C4-2B (cell line): ENCODE measurements around the gene ANKRD13A.

ENCODE experiments used
- ZFX ChIP-seq: fragments of 450-650 bp; IDR thresholded peaks from 2 replicates; pipeline ENCODE4 v1.6.1; 2017
- TF ChIP-seq, protein P1 (sequence below): fragments of 450-650 bp; conservative IDR thresholded peaks from 2 replicates; pipeline ENCODE4 v1.5.1; 2017; ENCODE audit warnings: mild to moderate bottlenecking

DNA sequence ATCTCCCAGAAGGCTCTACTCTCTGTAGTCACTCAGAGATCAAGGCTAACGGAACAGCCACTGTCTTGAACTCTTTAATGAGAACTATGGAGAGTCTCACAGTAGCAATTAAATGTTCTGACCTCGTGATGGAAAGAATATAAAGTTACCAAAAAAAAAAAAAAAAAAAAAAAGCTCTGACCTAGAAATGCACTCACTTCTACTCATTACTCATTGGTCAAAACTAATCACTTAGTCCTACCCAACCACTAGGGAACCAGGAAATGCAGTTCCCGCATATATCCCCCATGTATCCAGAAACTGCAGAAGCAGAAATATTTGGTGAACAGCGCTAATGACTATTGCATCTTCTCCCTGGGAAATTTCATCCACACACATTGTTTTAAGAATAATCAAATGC lies 78.6 kb downstream of the ANKRD13A start:
- TF ChIP-seq, protein P1, sequence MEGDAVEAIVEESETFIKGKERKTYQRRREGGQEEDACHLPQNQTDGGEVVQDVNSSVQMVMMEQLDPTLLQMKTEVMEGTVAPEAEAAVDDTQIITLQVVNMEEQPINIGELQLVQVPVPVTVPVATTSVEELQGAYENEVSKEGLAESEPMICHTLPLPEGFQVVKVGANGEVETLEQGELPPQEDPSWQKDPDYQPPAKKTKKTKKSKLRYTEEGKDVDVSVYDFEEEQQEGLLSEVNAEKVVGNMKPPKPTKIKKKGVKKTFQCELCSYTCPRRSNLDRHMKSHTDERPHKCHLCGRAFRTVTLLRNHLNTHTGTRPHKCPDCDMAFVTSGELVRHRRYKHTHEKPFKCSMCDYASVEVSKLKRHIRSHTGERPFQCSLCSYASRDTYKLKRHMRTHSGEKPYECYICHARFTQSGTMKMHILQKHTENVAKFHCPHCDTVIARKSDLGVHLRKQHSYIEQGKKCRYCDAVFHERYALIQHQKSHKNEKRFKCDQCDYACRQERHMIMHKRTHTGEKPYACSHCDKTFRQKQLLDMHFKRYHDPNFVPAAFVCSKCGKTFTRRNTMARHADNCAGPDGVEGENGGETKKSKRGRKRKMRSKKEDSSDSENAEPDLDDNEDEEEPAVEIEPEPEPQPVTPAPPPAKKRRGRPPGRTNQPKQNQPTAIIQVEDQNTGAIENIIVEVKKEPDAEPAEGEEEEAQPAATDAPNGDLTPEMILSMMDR, result no peak
- TF ChIP-seq ZFX, result no peak
